Uterus (tissue), 2 donors: ENCODE measurements around the gene ACRBP.

Source experiments
- CTCF ChIP-seq, 4 experiments: fragments of 200-600 bp in 2 of 4; fragments of 450-650 bp in 2 of 4; sonication (generic) in 2 of 4; IDR thresholded peaks; one replicate each; pipeline ENCODE4 v1.5.1; 2016 to 2019; ENCODE audit warnings: antibody characterized with exemption in 4 of 4, mild to moderate bottlenecking in 2 of 4, moderate library complexity in 1 of 4
- POLR2A ChIP-seq, 2 donors: fragments of 450-650 bp; IDR thresholded peaks; one replicate each; pipeline ENCODE4 v1.6.1; 2016; ENCODE audit warnings: antibody characterized with exemption in 2 of 2, mild to moderate bottlenecking in 1 of 2, moderate library complexity in 1 of 2

- no peak for TF ChIP-seq CTCF (IDR thresholded peaks at IDR 0.05)
- no peak for TF ChIP-seq POLR2A (IDR thresholded peaks at IDR 0.05)
Observed at GRCh38 chr12:6672143-6672542, 24.9 kb upstream of the ACRBP start.
